ENCODE results near the gene ESR1.

Gene ESR1

GRCh38 chr6:152049502-152049901 is 242.0 kb downstream of the ESR1 start:
- H3K27ac ChIP-seq (ENCODE audit: low read depth, low read length) = no peak overlapping the region
- no peaks in the 10 kb centered on the region for H3F3A ChIP-seq (ENCODE audit: control insufficient read depth, insufficient read depth)
- no peaks in the 10 kb centered on the region for H3K4me1 ChIP-seq (ENCODE audit: control insufficient read depth, low read length)
- no peaks in the 10 kb centered on the region for H4K20me1 ChIP-seq (ENCODE audit: control insufficient read depth, insufficient read depth, low read depth, low read length)
- H3K79me2 ChIP-seq (ENCODE audit: control insufficient read depth, low read length) = no peaks in the 10 kb centered on the region
- TF ChIP-seq EZH2phosphoT487 (IDR thresholded peaks at IDR 0.05; ENCODE audit: borderline replicate concordance, low read length) = no peak
- TF ChIP-seq, protein P1, sequence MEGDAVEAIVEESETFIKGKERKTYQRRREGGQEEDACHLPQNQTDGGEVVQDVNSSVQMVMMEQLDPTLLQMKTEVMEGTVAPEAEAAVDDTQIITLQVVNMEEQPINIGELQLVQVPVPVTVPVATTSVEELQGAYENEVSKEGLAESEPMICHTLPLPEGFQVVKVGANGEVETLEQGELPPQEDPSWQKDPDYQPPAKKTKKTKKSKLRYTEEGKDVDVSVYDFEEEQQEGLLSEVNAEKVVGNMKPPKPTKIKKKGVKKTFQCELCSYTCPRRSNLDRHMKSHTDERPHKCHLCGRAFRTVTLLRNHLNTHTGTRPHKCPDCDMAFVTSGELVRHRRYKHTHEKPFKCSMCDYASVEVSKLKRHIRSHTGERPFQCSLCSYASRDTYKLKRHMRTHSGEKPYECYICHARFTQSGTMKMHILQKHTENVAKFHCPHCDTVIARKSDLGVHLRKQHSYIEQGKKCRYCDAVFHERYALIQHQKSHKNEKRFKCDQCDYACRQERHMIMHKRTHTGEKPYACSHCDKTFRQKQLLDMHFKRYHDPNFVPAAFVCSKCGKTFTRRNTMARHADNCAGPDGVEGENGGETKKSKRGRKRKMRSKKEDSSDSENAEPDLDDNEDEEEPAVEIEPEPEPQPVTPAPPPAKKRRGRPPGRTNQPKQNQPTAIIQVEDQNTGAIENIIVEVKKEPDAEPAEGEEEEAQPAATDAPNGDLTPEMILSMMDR (IDR thresholded peaks at IDR 0.05; ENCODE audit: low read depth, low read length, poor library complexity, severe bottlenecking) = no peak
- H3K9me3 ChIP-seq (ENCODE audit: control insufficient read depth, insufficient read depth, low read length) = no peaks in the 10 kb centered on the region
- no peaks in the 10 kb centered on the region for H3K9me2 ChIP-seq (replicated peaks; ENCODE audit: control insufficient read depth, low read length)
- peaks cover 2% of the 10 kb centered on the region; the same call in 1 of the 2 replicates for H3K27me3 ChIP-seq (ENCODE audit: control insufficient read depth, low read length)
- H3K4me3 ChIP-seq (ENCODE audit: low read length) = no peak overlapping the region
- no peaks in the 10 kb centered on the region for H3K36me3 ChIP-seq (ENCODE audit: control insufficient read depth, low read length)
- no peak overlapping the region for H3K4me2 ChIP-seq (ENCODE audit: low read length)

GRCh38 chr6:152050451-152051195 is 243.1 kb downstream of the ESR1 start:
- Histone ChIP-seq H3K9me2 (replicated peaks; ENCODE audit: control insufficient read depth, low read length) (no peaks in the 10 kb centered on the region), H3K4me3 (ENCODE audit: low read length) (no peak overlapping the region), H3K4me1 (ENCODE audit: control insufficient read depth, low read length) (no peaks in the 10 kb centered on the region), H4K20me1 (ENCODE audit: control insufficient read depth, insufficient read depth, low read depth, low read length) (no peaks in the 10 kb centered on the region), H3K27me3 (ENCODE audit: control insufficient read depth, low read length) (peaks cover 2% of the 10 kb centered on the region; the same call in 1 of the 2 replicates), H3K4me2 (ENCODE audit: low read length) (no peak overlapping the region), H3K9me3 (ENCODE audit: control insufficient read depth, insufficient read depth, low read length) (no peaks in the 10 kb centered on the region), H3K79me2 (ENCODE audit: control insufficient read depth, low read length) (no peaks in the 10 kb centered on the region), H3K36me3 (ENCODE audit: control insufficient read depth, low read length) (no peaks in the 10 kb centered on the region), H3K27ac (ENCODE audit: low read depth, low read length) (no peak overlapping the region), H3F3A (ENCODE audit: control insufficient read depth, insufficient read depth) (no peaks in the 10 kb centered on the region)
- no peak for TF ChIP-seq EZH2phosphoT487 (IDR thresholded peaks at IDR 0.05; ENCODE audit: borderline replicate concordance, low read length)
- TF ChIP-seq, protein P1 (IDR thresholded peaks at IDR 0.05; ENCODE audit: low read depth, low read length, poor library complexity, severe bottlenecking) = no peak

GRCh38 chr6:152052061-152052460 is 244.6 kb downstream of the ESR1 start:
- no peak overlapping the region for H3K27ac ChIP-seq (ENCODE audit: low read depth, low read length)
- peaks cover 2% of the 10 kb centered on the region; the same call in 1 of the 2 replicates for H3K27me3 ChIP-seq (ENCODE audit: control insufficient read depth, low read length)
- no peak overlapping the region for H3K4me2 ChIP-seq (ENCODE audit: low read length)
- H3K4me1 ChIP-seq (ENCODE audit: control insufficient read depth, low read length) = no peaks in the 10 kb centered on the region
- TF ChIP-seq EZH2phosphoT487 (IDR thresholded peaks at IDR 0.05; ENCODE audit: borderline replicate concordance, low read length) = no peak
- TF ChIP-seq, protein P1 (IDR thresholded peaks at IDR 0.05; ENCODE audit: low read depth, low read length, poor library complexity, severe bottlenecking) = no peak
- H3K9me2 ChIP-seq (replicated peaks; ENCODE audit: control insufficient read depth, low read length) = no peaks in the 10 kb centered on the region
- H3F3A ChIP-seq (ENCODE audit: control insufficient read depth, insufficient read depth) = no peaks in the 10 kb centered on the region
- H3K9me3 ChIP-seq (ENCODE audit: control insufficient read depth, insufficient read depth, low read length) = no peaks in the 10 kb centered on the region
- H4K20me1 ChIP-seq (ENCODE audit: control insufficient read depth, insufficient read depth, low read depth, low read length) = no peaks in the 10 kb centered on the region
- no peaks in the 10 kb centered on the region for H3K79me2 ChIP-seq (ENCODE audit: control insufficient read depth, low read length)
- no peak overlapping the region for H3K4me3 ChIP-seq (ENCODE audit: low read length)
- H3K36me3 ChIP-seq (ENCODE audit: control insufficient read depth, low read length) = no peaks in the 10 kb centered on the region

Measured in DOHH2 (cell line).